Heart right ventricle (tissue), 16 donors: ENCODE results near the gene SPECC1L. TPM values are rescaled to one million over a fixed set of nuclear protein-coding genes. Genes with fewer than 3 reads are reported as not detected.

Experiments used
- ATAC-seq, 8 donors: fragments of 200-7000 bp; cut with Tn5 transposase; one replicate each; pipeline ENCODE4 v1.9.1; 2020; ENCODE audit warnings: mild to moderate bottlenecking in 8 of 8, moderate library complexity in 8 of 8, moderate number of reproducible peaks in 1 of 8
- DNase-seq, 2 donors: peaks; one replicate each; pipeline ENCODE4 v3.0.0-alpha.2; 2020
- H3K27ac ChIP-seq, 10 donors: fragments of 200-600 bp; sonication (generic) in 2 of 10; one replicate each; pipeline versions ENCODE4 v1.5.0 to v1.8.0; 2020 to 2022; ENCODE audit warnings: mild to moderate bottlenecking in 3 of 10
- H3K27me3 ChIP-seq, 7 donors: fragments of 200-600 bp; one replicate each; pipeline ENCODE4 v1.8.0; 2021 to 2022; ENCODE audit warnings: mild to moderate bottlenecking in 2 of 7
- H3K36me3 ChIP-seq, 9 donors: fragments of 200-600 bp; sonication (generic) in 1 of 9; one replicate each; pipeline versions ENCODE4 v1.5.0 to v1.8.0; 2020 to 2022; ENCODE audit warnings: mild to moderate bottlenecking in 2 of 9
- H3K4me1 ChIP-seq, 9 donors: fragments of 200-600 bp; sonication (generic) in 1 of 9; one replicate each; pipeline versions ENCODE4 v1.5.0 to v1.8.0; 2020 to 2022; ENCODE audit warnings: mild to moderate bottlenecking in 4 of 9
- H3K4me3 ChIP-seq, 10 donors: fragments of 200-600 bp; sonication (generic) in 2 of 10; one replicate each; pipeline versions ENCODE4 v1.5.0 to v1.8.0; 2020 to 2022; ENCODE audit warnings: mild to moderate bottlenecking in 7 of 10, moderate library complexity in 2 of 10
- H3K9me3 ChIP-seq, 11 donors: fragments of 200-600 bp in 10 of 11; sonication (generic) in 2 of 11; one replicate each; pipeline versions ENCODE4 v1.5.0 to v1.8.0; 2013 to 2022; ENCODE audit warnings: mild to moderate bottlenecking in 2 of 11, control low read depth in 1 of 11, moderate library complexity in 1 of 11
- WGBS, 2 donors: extraction: QIAGEN DNeasy Blood & Tissue Kit; methylation state at CpG; one replicate each; pipeline ENCODE4 v1.1.7; 2013; ENCODE audit warnings: inconsistent platforms in 1 of 2; 5-methylcytosine and 5-hydroxymethylcytosine counted together
- intact Hi-C, 10 donors: fragments of 100-400 bp; cut with DNase I; formaldehyde crosslinking; loops; one replicate each; pipeline versions ENCODE4 v1.11.1 to v1.14.2; 2022
- polyA plus RNA-seq, 2 donors: library from polyadenylated mRNA; stranded (reverse); fragments of 200-250 nt; gene quantifications; one replicate each; pipeline ENCODE4 v1.2.3, GENCODE V29; 2013
- total RNA-seq, 10 donors: library from RNA; stranded (reverse); fragmentation: NEBNext Ultra II Directional in 3 of 10; extraction: Animal tissue kit (Norgen Biotek cat#: 25700) in 3 of 10; gene quantifications; one replicate each; pipeline versions ENCODE4 v1.2.1 to v1.2.4, GENCODE V29; 2021 to 2023
- TF ChIP-seq, protein P1 (sequence below), 9 donors: fragments of 200-600 bp; sonication (generic) in 2 of 9; IDR thresholded peaks; one replicate each; pipeline versions ENCODE4 v1.5.0 to v1.8.0; 2021 to 2022; ENCODE audit warnings: antibody characterized with exemption in 9 of 9, mild to moderate bottlenecking in 5 of 9, moderate library complexity in 1 of 9
- donor health status: Arrhythmogenic right ventricular cardiomyopathy.
- donor health status: ischemic (EF 13 %, LVEDD 7.1; RV severe dilation, severe dysfunction).
- donor health status: healthy with polysubstance abuse.
- donor health status: DM: no; HTN: yes; CAD: no.
- donor health status: DM: no; HTN: no; CAD: no.
- donor health status: ischemic (EF 25% LVEDD 6.9; RV normal size, moderate dysfunction).
- donor health status: ischemic (EF 25% LVEDD 5.7; RV mildly dilated, moderate dysfunction).
- donor health status: healthy.
- donor health status: DM: yes; HTN: yes; CAD: no.
- donor health status: Ischemic cardiomyopathy.
- donor health status: ischemic (EF 35%, LVEDD 5.7; RV mildly dilated, moderate dysfunction).
- donor health status: nonischemic (EF 11% LVEDD 7.7; RV severe dilation, severe dysfunction).
- donor health status: DM: yes; HTN: yes; CAD: no.
- donor health status: PGD.
- donor health status: ischemic (EF 29% LVEDD 5.4; RV normal size, mild dysfunction).
- donor health status: nonischemic (EF 23%, LVEDD 6.1; RV moderate dilation, normal function).

The SPECC1L gene
- total and polyA plus RNA-seq, 12 donors: 8.3 to 61.7 (median 49.5) TPM

DNA sequence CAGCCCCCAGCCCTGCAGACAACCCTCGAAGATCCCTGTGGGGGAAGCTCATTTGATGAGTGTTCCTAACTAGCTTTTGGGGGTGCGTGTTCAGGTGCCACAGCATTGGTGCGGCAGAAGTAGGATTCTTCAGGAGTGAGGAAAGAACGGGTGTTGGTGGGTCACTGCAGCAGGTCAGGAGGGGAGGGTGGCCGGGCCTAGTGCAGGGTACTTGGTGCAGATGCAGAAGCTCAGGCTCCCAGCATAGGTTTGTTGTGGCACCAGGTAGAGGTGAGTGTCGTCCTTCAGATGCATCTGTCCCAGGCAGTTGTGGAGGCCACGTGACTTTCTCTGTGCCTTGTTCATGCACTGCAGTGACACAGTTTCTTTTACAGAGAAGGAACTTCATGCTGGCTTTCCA is 141.6 kb downstream of the SPECC1L start:
- WGBS, 2 donors: 81 to 95% methylated on average over 7 of the region's 7 CpGs
- no peak overlapping the region for H3K4me3 ChIP-seq
- intact Hi-C loops: no loop called here
- no peak overlapping the region for H3K27ac ChIP-seq
- peaks cover 3 to 31% (median 17%) of the 10 kb centered on the region in 9 donors for H3K4me1 ChIP-seq
- H3K27me3 ChIP-seq: no peaks in the 10 kb centered on the region
- H3K36me3 ChIP-seq: peaks cover 0 to 70% (median 15%) of the 10 kb centered on the region in 9 donors
- no peaks in the 10 kb centered on the region for H3K9me3 ChIP-seq
- DNase-seq (no peak), ATAC-seq (no peak)
- TF ChIP-seq, protein P1, sequence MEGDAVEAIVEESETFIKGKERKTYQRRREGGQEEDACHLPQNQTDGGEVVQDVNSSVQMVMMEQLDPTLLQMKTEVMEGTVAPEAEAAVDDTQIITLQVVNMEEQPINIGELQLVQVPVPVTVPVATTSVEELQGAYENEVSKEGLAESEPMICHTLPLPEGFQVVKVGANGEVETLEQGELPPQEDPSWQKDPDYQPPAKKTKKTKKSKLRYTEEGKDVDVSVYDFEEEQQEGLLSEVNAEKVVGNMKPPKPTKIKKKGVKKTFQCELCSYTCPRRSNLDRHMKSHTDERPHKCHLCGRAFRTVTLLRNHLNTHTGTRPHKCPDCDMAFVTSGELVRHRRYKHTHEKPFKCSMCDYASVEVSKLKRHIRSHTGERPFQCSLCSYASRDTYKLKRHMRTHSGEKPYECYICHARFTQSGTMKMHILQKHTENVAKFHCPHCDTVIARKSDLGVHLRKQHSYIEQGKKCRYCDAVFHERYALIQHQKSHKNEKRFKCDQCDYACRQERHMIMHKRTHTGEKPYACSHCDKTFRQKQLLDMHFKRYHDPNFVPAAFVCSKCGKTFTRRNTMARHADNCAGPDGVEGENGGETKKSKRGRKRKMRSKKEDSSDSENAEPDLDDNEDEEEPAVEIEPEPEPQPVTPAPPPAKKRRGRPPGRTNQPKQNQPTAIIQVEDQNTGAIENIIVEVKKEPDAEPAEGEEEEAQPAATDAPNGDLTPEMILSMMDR (IDR thresholded peaks at IDR 0.05): no peak

DNA sequence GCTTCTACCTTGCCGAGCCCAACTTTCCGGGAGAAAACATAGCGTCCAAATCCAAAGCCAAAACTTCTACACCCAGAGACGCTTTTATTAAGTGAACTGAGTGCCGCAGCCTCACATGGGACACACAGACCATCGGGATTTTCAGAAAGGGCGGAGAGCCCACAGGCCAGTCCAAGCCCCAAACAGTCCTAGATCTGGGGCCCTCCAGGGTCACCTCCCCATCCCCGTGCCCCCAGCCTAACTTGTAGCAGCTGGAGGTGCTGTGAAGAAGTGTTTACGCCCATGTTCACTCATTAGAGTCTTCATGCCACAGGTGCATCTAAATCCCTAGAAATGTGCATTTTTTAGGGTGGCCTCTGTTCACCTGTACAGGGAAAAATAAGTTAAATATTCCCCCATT is 142.6 kb downstream of the SPECC1L start:
- ATAC-seq: no peak
- DNase-seq: no peak
- Histone ChIP-seq H3K36me3 (peaks cover 0 to 72% (median 15%) of the 10 kb centered on the region in 9 donors), H3K4me1 (peaks cover 0 to 21% (median 7%) of the 10 kb centered on the region in 9 donors), H3K9me3 (no peaks in the 10 kb centered on the region), H3K4me3 (no peak overlapping the region), H3K27ac (peak overlapping the region in 2 of 10 donors; percentile 9 to 26), H3K27me3 (no peaks in the 10 kb centered on the region)
- intact Hi-C loops: no loop called here
- WGBS, 2 donors: 96 to 97% methylated on average over 9 of the region's 9 CpGs
- TF ChIP-seq, protein P1 (IDR thresholded peaks at IDR 0.05): no peak

DNA sequence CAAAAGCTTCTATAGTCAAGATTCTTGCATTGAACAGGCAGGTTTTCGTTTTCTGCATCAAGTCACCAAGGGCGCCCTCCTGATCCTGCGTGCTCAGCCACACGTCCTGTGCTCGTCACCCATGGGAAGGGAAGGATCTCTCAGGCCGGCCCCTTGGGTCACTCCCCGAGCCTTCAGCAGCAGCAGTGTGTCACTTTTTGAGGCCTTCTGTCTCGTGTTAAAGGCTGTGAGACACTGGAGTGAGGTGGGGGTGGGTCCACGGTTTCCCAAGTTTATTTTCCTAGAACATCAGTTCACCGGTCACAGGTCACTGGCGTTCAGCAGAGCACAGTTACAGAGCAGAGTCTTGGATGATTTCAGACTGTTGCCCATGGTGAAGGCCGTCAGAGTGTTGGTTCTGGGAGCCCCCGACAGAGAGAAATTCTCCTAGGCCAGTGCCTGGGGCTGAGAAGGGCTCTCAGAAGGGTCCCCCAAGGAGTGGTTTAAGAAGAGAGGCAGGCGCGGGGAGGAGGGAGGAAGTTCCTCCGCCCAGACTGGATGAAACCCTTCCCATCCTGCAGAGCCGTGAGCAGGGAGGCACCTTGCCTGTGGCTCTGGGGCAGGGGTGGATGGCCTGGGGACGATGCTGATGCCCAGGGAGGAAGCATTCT is 143.2 kb downstream of the SPECC1L start:
- H3K9me3 ChIP-seq: no peaks in the 10 kb centered on the region
- no peaks in the 10 kb centered on the region for H3K27me3 ChIP-seq
- DNase-seq (no peak), ATAC-seq (peak in 3 of 8 donors; percentile 30 to 59 (median 32))
- 83 to 88% methylated on average over 18 of the region's 18 CpGs for WGBS, 2 donors
- H3K27ac ChIP-seq: peak overlapping the region in 3 of 10 donors; percentile 9 to 26 (median 10)
- H3K4me3 ChIP-seq: no peak overlapping the region
- intact Hi-C loops: no loop called here
- TF ChIP-seq, protein P1 (IDR thresholded peaks at IDR 0.05): no peak
- H3K36me3 ChIP-seq: peaks cover 0 to 70% (median 15%) of the 10 kb centered on the region in 9 donors
- H3K4me1 ChIP-seq: peaks cover 0 to 16% (median 3%) of the 10 kb centered on the region in 9 donors

DNA sequence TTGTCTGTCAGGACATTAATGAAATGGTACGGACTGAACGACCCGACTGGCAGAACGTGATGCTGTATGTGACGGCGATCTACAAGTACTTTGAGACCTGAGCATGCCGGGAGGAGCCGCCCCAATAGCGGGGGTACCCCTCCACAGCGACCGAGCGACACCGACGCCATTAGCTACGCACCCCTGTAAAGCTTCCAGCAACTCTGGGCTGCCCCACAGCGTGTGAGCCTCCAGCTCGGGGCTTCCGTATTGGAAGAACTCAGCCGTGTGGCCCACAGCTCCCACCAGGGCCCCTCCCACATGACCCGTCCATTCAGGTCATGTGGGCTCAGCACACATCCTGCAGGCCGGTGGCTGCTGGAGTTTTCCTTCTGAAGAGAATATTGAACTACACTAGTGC is 143.9 kb downstream of the SPECC1L start:
- Histone ChIP-seq H3K4me1 (peaks cover 0 to 19% (median 6%) of the 10 kb centered on the region in 9 donors), H3K27me3 (no peaks in the 10 kb centered on the region), H3K9me3 (no peaks in the 10 kb centered on the region), H3K27ac (peak overlapping the region in 2 of 10 donors; percentile 10 to 44), H3K36me3 (peaks cover 0 to 70% (median 15%) of the 10 kb centered on the region in 9 donors), H3K4me3 (no peak overlapping the region)
- 82 to 85% methylated on average over 21 of the region's 21 CpGs for WGBS, 2 donors
- DNase-seq (no peak), ATAC-seq (peak in 2 of 8 donors; percentile 17 to 40)
- TF ChIP-seq, protein P1 (IDR thresholded peaks at IDR 0.05): no peak
- intact Hi-C loops: no loop called here
